ENCODE measurements around the gene EVI2B. TPM values are rescaled to one million over a fixed set of nuclear protein-coding genes. Genes with fewer than 3 reads are reported as not detected.
"Not testable (repeated sequence)": the region's sequence is repeated elsewhere in the genome, so short reads cannot be mapped to it uniquely, and the experiment has no call there.

EVI2B gene
- total RNA-seq (2014; rRNA removed; shearing (Covaris generic); ENCODE audit: low replicate concordance): not detected in 2 replicates

GRCh38 chr17:31313982-31314781 is at the start of gene EVI2B:
Gene EVI2B (minus strand): TSS chr17:31314054. CDS start chr17:31305609, 8,445 bp downstream.
- H3K36me3 ChIP-seq: no peaks in the 10 kb centered on the region
- 0 out of 2 replicates have a peak, but pooled peaks cover 2% of the 10 kb centered on the region for H3K9me3 ChIP-seq
- DNase-seq: peak; percentile 31
- H3K4me3 ChIP-seq: peak within 1 kb of the TSS; percentile 7; the same call in 1 of the 2 replicates
- H3K27me3 ChIP-seq: no peaks in the 10 kb centered on the region

GRCh38 chr17:31357839-31358394 is 44.1 kb upstream of the EVI2B start:
- no peak for DNase-seq
- H3K36me3 ChIP-seq: peaks cover 64% of the 10 kb centered on the region
- H3K4me3 ChIP-seq: no peak overlapping the region
- no peaks in the 10 kb centered on the region for H3K27me3 ChIP-seq
- H3K9me3 ChIP-seq: no peaks in the 10 kb centered on the region

GRCh38 chr17:31357091-31357490 is 43.2 kb upstream of the EVI2B start:
- H3K4me3 ChIP-seq: no peak overlapping the region
- H3K27me3 ChIP-seq: no peaks in the 10 kb centered on the region
- DNase-seq: no peak
- H3K9me3 ChIP-seq: no peaks in the 10 kb centered on the region
- peaks cover 64% of the 10 kb centered on the region for H3K36me3 ChIP-seq

GRCh38 chr17:31355935-31356334 is 42.1 kb upstream of the EVI2B start:
- H3K36me3 ChIP-seq: peaks cover 57% of the 10 kb centered on the region
- H3K4me3 ChIP-seq: no peak overlapping the region
- no peaks in the 10 kb centered on the region for H3K9me3 ChIP-seq
- DNase-seq: no peak
- H3K27me3 ChIP-seq: no peaks in the 10 kb centered on the region

- H3K9me3 ChIP-seq: no peaks in the 10 kb centered on the region
- H3K27me3 ChIP-seq: no peaks in the 10 kb centered on the region
- H3K36me3 ChIP-seq: peaks cover 44% of the 10 kb centered on the region
- H3K4me3 ChIP-seq: no peak overlapping the region
- no peak for DNase-seq
These were observed 35.6 kb upstream of the EVI2B start for GRCh38 chr17:31349454-31349853.

- peaks cover 37% of the 10 kb centered on the region for H3K36me3 ChIP-seq
- H3K9me3 ChIP-seq, DNase-seq, H3K4me3 ChIP-seq, H3K27me3 ChIP-seq: not testable (repeated sequence)
These were observed 31.4 kb upstream of the EVI2B start for GRCh38 chr17:31345191-31345747.

GRCh38 chr17:31339906-31340661 is 26.2 kb upstream of the EVI2B start:
- peak; percentile 67 for DNase-seq
- no peaks in the 10 kb centered on the region for H3K27me3 ChIP-seq
- H3K9me3 ChIP-seq: no peaks in the 10 kb centered on the region
- no peak overlapping the region for H3K4me3 ChIP-seq
- H3K36me3 ChIP-seq: peaks cover 45% of the 10 kb centered on the region

GRCh38 chr17:31329221-31329620 is 15.4 kb upstream of the EVI2B start:
- H3K4me3 ChIP-seq: no peak overlapping the region
- H3K36me3 ChIP-seq: peaks cover 39% of the 10 kb centered on the region
- H3K9me3 ChIP-seq: no peaks in the 10 kb centered on the region
- no peaks in the 10 kb centered on the region for H3K27me3 ChIP-seq
- DNase-seq: no peak

- no peak overlapping the region for H3K4me3 ChIP-seq
- H3K36me3 ChIP-seq: peaks cover 39% of the 10 kb centered on the region
- H3K27me3 ChIP-seq: no peaks in the 10 kb centered on the region
- DNase-seq: no peak
- no peaks in the 10 kb centered on the region for H3K9me3 ChIP-seq
These were observed 14.3 kb upstream of the EVI2B start for GRCh38 chr17:31328160-31328535.

- no peak for DNase-seq
These were observed 13.8 kb upstream of the EVI2B start for GRCh38 chr17:31327534-31328159.

GRCh38 chr17:31323551-31323950 is 9.7 kb upstream of the EVI2B start:
- DNase-seq: no peak
- H3K36me3 ChIP-seq: peaks cover 22% of the 10 kb centered on the region
- no peak overlapping the region for H3K4me3 ChIP-seq
- H3K27me3 ChIP-seq: no peaks in the 10 kb centered on the region
- H3K9me3 ChIP-seq: no peaks in the 10 kb centered on the region

More at GRCh38 chr17:31327534-31328159, 13.8 kb upstream of the EVI2B start:
- H3K9me3 ChIP-seq: no peaks in the 10 kb centered on the region
- peaks cover 39% of the 10 kb centered on the region for H3K36me3 ChIP-seq
- no peaks in the 10 kb centered on the region for H3K27me3 ChIP-seq
- H3K4me3 ChIP-seq: no peak overlapping the region

- Histone ChIP-seq H3K4me3 (no peak overlapping the region), H3K9me3 (no peaks in the 10 kb centered on the region), H3K27me3 (no peaks in the 10 kb centered on the region), H3K36me3 (peaks cover 12% of the 10 kb centered on the region)
- DNase-seq: no peak
These were observed 8.1 kb upstream of the EVI2B start for GRCh38 chr17:31321966-31322365.

- Histone ChIP-seq H3K4me3 (no peak within 1 kb of the TSS), H3K27me3 (no peaks in the 10 kb centered on the region), H3K36me3 (peaks cover 9% of the 10 kb centered on the region), H3K9me3 (no peaks in the 10 kb centered on the region)
- DNase-seq: peak; percentile 72
These were observed 7.6 kb upstream of the EVI2B start, which contains the start of gene EVI2A for GRCh38 chr17:31321481-31321880. Gene EVI2A (minus strand): TSS chr17:31321622. CDS start chr17:31319013, 2,609 bp downstream.

- Histone ChIP-seq H3K9me3 (no peaks in the 10 kb centered on the region), H3K4me3 (no peak overlapping the region), H3K36me3 (peaks cover 2% of the 10 kb centered on the region; the same call in 1 of the 2 replicates), H3K27me3 (no peaks in the 10 kb centered on the region)
- no peak for DNase-seq
These were observed 6.9 kb upstream of the EVI2B start for GRCh38 chr17:31320791-31321190.

GRCh38 chr17:31320241-31320640 is 6.4 kb upstream of the EVI2B start:
- Histone ChIP-seq H3K9me3 (no peaks in the 10 kb centered on the region), H3K36me3 (no peaks in the 10 kb centered on the region), H3K4me3 (no peak overlapping the region), H3K27me3 (no peaks in the 10 kb centered on the region)
- no peak for DNase-seq

- H3K9me3 ChIP-seq: 0 out of 2 replicates have a peak, but pooled peaks cover 2% of the 10 kb centered on the region
- H3K27me3 ChIP-seq: no peaks in the 10 kb centered on the region
- DNase-seq: no peak
- H3K36me3 ChIP-seq: no peaks in the 10 kb centered on the region
- H3K4me3 ChIP-seq: no peak overlapping the region
These were observed 5.2 kb upstream of the EVI2B start for GRCh38 chr17:31318851-31319661.
